LNCaP clone FGC (cell line): ENCODE measurements around the gene SEMA4D.

Source experiments
- DNase-seq: peaks from one replicate; pipeline ENCODE4 v3.0.0-alpha.2; 2011; ENCODE audit warnings: low read depth
- H3K4me3 ChIP-seq: 2 replicates; pipeline ENCODE4 v1.5.1; 2011; ENCODE audit warnings: mild to moderate bottlenecking, low read depth, low read length, control low read depth
- TF ChIP-seq, protein P1 (sequence below): IDR thresholded peaks from 2 replicates; pipeline ENCODE4 v1.5.1; 2012; ENCODE audit warnings: mild to moderate bottlenecking; ENCODE audit not compliant: control insufficient read depth, insufficient read depth; ENCODE audit errors: extremely low read depth

SEMA4D gene

DNA sequence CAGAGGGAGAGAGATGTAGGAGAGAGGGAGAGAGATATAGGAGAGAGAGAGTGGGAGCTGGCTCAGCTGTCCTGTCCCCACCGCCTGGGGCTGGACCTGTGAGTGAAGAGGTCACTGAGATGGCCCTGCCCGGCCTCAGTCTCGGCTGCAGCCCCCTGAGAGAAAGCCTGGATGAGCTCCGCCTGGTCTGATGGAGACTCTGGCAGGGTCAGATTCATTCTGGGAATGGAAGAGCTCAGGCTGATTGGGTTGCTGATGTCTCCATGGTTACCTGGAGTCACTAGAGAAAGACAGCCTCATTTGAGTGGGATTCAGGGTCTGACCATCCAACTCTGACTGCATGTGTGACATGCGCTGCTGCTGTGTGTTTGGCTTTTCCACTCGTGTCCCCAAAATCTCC lies 27.1 kb upstream of the SEMA4D start:
- TF ChIP-seq, protein P1, sequence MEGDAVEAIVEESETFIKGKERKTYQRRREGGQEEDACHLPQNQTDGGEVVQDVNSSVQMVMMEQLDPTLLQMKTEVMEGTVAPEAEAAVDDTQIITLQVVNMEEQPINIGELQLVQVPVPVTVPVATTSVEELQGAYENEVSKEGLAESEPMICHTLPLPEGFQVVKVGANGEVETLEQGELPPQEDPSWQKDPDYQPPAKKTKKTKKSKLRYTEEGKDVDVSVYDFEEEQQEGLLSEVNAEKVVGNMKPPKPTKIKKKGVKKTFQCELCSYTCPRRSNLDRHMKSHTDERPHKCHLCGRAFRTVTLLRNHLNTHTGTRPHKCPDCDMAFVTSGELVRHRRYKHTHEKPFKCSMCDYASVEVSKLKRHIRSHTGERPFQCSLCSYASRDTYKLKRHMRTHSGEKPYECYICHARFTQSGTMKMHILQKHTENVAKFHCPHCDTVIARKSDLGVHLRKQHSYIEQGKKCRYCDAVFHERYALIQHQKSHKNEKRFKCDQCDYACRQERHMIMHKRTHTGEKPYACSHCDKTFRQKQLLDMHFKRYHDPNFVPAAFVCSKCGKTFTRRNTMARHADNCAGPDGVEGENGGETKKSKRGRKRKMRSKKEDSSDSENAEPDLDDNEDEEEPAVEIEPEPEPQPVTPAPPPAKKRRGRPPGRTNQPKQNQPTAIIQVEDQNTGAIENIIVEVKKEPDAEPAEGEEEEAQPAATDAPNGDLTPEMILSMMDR: no peak
- no peak for DNase-seq
- H3K4me3 ChIP-seq: no peak overlapping the region

DNA sequence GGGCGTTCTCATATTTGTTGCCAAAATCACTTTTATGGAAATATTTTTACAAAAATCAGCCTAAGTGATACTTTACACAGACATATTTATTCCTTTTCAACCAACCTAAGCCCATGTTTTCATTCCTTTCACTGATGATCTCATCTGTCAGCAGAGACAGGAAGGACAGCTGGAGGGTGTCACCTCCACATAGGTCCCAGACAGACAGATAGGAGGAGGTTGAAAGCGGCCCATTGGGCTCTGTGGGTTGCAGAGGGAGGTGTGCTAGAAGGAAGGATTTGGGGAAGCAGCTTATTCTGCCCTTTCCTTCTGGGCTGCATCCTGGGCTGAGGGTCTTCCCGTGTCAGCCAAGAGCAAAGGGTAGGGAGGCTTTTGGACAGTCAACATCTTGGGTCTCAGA lies 26.0 kb upstream of the SEMA4D start:
- H3K4me3 ChIP-seq: no peak overlapping the region
- no peak for DNase-seq
- TF ChIP-seq, protein P1: no peak

DNA sequence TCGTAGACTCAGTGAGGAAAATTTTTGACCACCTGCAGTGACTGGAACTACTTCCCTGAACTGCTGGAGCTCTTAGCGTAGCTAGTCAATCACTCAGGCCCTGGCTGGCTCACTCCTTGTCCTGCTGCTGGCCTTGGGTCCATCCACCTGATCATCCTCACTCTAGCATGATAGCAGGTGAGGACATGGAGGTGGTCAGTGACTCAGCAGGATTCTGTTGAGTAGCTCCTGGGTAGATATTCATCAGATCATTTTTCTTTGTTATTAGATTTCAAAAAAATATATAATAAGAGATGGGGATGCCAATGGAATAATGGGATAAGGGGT lies 25.0 kb upstream of the SEMA4D start:
- H3K4me3 ChIP-seq: no peak overlapping the region
- TF ChIP-seq, protein P1: no peak
- no peak for DNase-seq

DNA sequence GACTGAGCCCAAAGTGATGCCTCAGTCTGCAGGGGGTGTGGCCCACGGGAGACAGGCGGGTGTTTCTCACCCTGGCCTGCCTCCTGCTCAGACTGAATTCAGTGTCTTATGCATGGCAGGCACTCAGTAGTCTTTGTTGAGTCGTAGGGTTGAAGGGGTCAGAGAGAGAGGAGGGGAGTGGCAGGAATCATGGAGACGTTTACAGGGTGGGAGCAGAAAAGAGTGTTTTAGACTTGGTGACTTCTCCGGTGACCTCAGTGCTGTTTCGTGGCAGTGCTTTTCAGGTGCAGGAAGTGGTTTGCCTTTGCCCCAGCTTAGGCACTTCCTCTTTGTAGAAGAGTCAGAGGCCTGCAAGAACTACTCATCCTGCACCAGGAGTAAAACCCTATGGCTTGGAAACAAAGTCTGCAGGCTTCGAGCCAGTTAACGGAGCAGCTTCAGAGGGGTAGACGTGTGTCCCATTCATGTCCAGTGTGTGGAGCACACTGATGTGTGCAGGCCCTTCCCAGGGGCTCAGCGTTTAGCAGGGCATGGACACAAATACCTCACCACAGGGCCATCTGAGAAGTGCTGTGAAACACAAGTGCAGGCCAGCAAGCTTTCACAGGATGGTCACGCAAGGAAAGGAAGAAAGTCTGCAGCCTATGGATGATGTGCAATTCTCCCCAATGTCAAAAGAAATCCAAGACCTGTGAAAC lies 24.5 kb upstream of the SEMA4D start:
- TF ChIP-seq, protein P1: no peak
- no peak for DNase-seq
- no peak overlapping the region for H3K4me3 ChIP-seq

DNA sequence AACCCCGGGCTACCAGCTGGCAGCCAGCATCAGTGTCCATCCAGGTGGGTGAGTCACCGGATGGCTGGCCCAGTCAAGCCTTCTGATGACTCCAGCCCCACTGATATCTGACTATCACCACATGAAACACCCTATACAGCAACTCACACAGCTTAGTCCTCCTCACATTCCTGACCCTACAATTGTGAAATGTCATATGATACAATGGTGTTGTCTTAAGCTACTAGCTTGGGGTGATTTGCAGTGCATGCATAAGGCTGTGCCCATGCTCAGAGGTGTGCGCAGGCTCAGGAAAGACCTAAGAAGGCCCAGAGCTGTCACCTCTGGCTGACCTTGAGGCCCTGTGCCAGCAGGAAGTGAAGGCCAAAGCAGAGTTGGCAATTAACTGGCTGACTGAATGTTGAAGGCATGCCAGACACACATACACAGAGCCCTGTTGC lies 21.5 kb upstream of the SEMA4D start:
- no peak for DNase-seq
- TF ChIP-seq, protein P1: no peak
- no peak overlapping the region for H3K4me3 ChIP-seq

DNA sequence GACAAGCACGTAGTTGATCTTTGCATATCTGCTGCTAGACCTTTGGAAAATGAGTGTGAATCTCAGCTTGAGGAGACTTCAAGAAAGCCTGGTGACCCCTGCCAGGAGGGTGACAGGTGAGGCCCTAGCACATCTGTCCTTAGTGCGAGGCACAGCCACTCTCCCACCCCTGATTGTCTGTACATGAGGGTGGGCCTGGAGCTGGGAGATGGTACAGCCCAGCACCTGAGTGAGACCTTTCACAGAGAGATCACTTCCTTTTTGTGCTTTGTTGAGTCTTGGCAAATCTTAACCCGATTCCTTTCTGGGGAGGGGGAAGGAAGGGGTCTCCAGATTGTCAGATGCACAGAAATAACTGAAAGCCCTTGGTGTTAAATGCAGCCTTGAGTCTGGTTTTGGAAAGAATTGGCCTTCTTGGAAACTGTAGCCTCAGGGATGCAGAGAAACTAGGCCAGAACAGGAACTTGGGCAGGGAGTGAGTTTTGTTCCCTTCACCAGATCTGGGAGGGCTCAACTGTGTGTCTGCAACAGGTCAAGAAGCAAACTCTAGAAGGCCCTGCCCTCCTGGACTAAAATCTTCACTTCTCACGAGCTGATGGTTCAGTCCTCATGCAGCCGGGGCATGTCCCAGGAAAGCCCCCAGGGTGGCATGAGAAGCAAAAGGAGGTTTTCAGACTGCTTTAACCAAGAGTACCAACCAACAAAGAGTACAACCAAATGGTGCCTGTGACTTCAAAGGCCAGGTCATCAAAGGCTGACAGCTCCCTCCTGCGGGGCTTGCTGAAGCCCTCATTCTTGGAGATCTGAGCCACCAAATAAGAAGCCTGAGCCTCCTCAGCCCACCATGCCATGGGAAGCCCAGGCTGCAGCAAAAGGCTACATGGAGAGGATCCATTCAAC lies 20.8 kb upstream of the SEMA4D start:
- H3K4me3 ChIP-seq: no peak overlapping the region
- no peak for DNase-seq
- TF ChIP-seq, protein P1: no peak
